Hepatocyte (in vitro differentiated cells): ENCODE measurements around the gene NARS2. TPM values are rescaled to one million over a fixed set of nuclear protein-coding genes. Genes with fewer than 3 reads are reported as not detected.
A peak's percentile ranks its signal among the peaks of the same experiment; 100 is the strongest.

Experiments used
- DNase-seq: peaks from one replicate; pipeline ENCODE4 v3.0.0-alpha.2; 2016; ENCODE audit warnings: low spot score
- H2AFZ ChIP-seq: fragments of 200-600 bp; sonication (generic); 2 replicates; pipeline ENCODE4 v1.6.0; 2016; ENCODE audit warnings: antibody characterized with exemption, mild to moderate bottlenecking
- H3K27ac ChIP-seq: fragments of 200-600 bp; sonication (generic); 2 replicates; pipeline ENCODE4 v1.5.1; 2016; ENCODE audit warnings: mild to moderate bottlenecking
- H3K27me3 ChIP-seq: fragments of 200-600 bp; sonication (generic); 2 replicates; pipeline ENCODE4 v1.6.1; 2016
- H3K36me3 ChIP-seq: fragments of 200-600 bp; sonication (generic); replicated peaks from 2 replicates; pipeline ENCODE4 v1.5.1; 2016; ENCODE audit warnings: low read depth; ENCODE audit not compliant: insufficient read depth
- H3K4me1 ChIP-seq: fragments of 200-600 bp; sonication (generic); 2 replicates; pipeline ENCODE4 v1.5.1; 2016; ENCODE audit warnings: mild to moderate bottlenecking, moderate library complexity; ENCODE audit not compliant: insufficient read depth
- H3K4me2 ChIP-seq: fragments of 200-600 bp; sonication (generic); 2 replicates; pipeline ENCODE4 v1.6.0; 2016
- H3K4me3 ChIP-seq: fragments of 200-600 bp; sonication (generic); 2 replicates; pipeline ENCODE4 v1.5.1; 2016; ENCODE audit warnings: mild to moderate bottlenecking
- H3K79me2 ChIP-seq: fragments of 200-600 bp; sonication (generic); 2 replicates; pipeline ENCODE4 v1.6.0; 2017; ENCODE audit warnings: mild to moderate bottlenecking
- H3K9me2 ChIP-seq: fragments of 200-600 bp; sonication (generic); replicated peaks from 2 replicates; pipeline ENCODE4 v1.6.0; 2017; ENCODE audit warnings: mild to moderate bottlenecking; ENCODE audit not compliant: insufficient read depth
- H3K9me3 ChIP-seq: fragments of 200-600 bp; sonication (generic); 2 replicates; pipeline ENCODE4 v1.5.1; 2016; ENCODE audit warnings: low read depth, mild to moderate bottlenecking
- H4K20me1 ChIP-seq: fragments of 200-600 bp; sonication (generic); 2 replicates; pipeline ENCODE4 v1.6.0; 2016; ENCODE audit warnings: mild to moderate bottlenecking; ENCODE audit not compliant: insufficient read depth, poor library complexity, severe bottlenecking
- CTCF ChIP-seq: fragments of 200-600 bp; sonication (generic); IDR thresholded peaks from 2 replicates; pipeline ENCODE4 v1.5.1; 2016; ENCODE audit warnings: antibody characterized with exemption, mild to moderate bottlenecking; ENCODE audit not compliant: poor library complexity
- EZH2 ChIP-seq: fragments of 200-600 bp; sonication (generic); IDR thresholded peaks from 2 replicates; pipeline ENCODE4 v1.6.1; 2016; ENCODE audit warnings: antibody characterized with exemption, mild to moderate bottlenecking, borderline replicate concordance
- EZH2phosphoT487 ChIP-seq: fragments of 200-600 bp; sonication (generic); IDR thresholded peaks from one replicate; pipeline ENCODE4 v1.6.1; 2018; ENCODE audit warnings: antibody characterized with exemption, mild to moderate bottlenecking, low read depth, moderate library complexity; ENCODE audit not compliant: unreplicated experiment, severe bottlenecking
- WGBS: methylation state at CpG from one replicate; pipeline ENCODE4 v1.1.6; 2016; ENCODE audit warnings: low lambda C conversion rate; ENCODE audit errors: missing lambda C conversion rate; 5-methylcytosine and 5-hydroxymethylcytosine counted together
- polyA plus RNA-seq: library from polyadenylated mRNA; unstranded; fragments of >200 nt; fragmentation: Nextera tagmentation; extraction: Ambion mirVana; gene quantifications from 2 replicates; pipeline ENCODE4 v1.2.1, GENCODE V29; 2016
- total RNA-seq: library from RNA; depleted of rRNA; stranded (reverse); fragments of >200 nt; gene quantifications from 2 replicates; pipeline ENCODE4 v1.2.3, GENCODE V29; 2014

NARS2 gene
- 19.1 and 24.3 TPM in 2 replicates for total RNA-seq
- 13.5 and 17.5 TPM in 2 replicates for polyA plus RNA-seq

GRCh38 chr11:78574386-78575381 is at the start of gene NARS2:
Gene NARS2 (minus strand): TSS chr11:78574864. CDS start chr11:78574488, 376 bp downstream.
- Histone ChIP-seq H3K36me3 (no peaks in the 10 kb centered on the region), H3K79me2 (peaks cover 19% of the 10 kb centered on the region)
- WGBS: 1% methylated on average over 52 of the region's 60 CpGs

GRCh38 chr11:78622666-78623065 is 48.0 kb upstream of the NARS2 start:
- Histone ChIP-seq H2AFZ (no peak overlapping the region), H3K27ac (no peak overlapping the region), H3K36me3 (no peaks in the 10 kb centered on the region), H3K79me2 (no peaks in the 10 kb centered on the region), H3K4me2 (no peak overlapping the region), H3K9me3 (no peaks in the 10 kb centered on the region), H3K27me3 (no peaks in the 10 kb centered on the region), H4K20me1 (no peaks in the 10 kb centered on the region), H3K4me3 (no peak overlapping the region), H3K4me1 (no peaks in the 10 kb centered on the region), H3K9me2 (no peaks in the 10 kb centered on the region)
- no peak for DNase-seq
- WGBS: 79% methylated on average over 5 of the region's 5 CpGs
- TF ChIP-seq CTCF: no peak
- no peak for TF ChIP-seq EZH2
- TF ChIP-seq EZH2phosphoT487: no peak

More at GRCh38 chr11:78574386-78575381, at the start of gene NARS2:
- Histone ChIP-seq H4K20me1 (no peaks in the 10 kb centered on the region), H3K4me1 (peaks cover 12% of the 10 kb centered on the region), H3K27ac (peak within 1 kb of the TSS; percentile 89), H3K4me3 (peak within 1 kb of the TSS; percentile 51), H3K9me2 (no peaks in the 10 kb centered on the region), H3K9me3 (no peaks in the 10 kb centered on the region), H2AFZ (peak within 1 kb of the TSS; percentile 90), H3K4me2 (peak within 1 kb of the TSS; percentile 77), H3K27me3 (no peaks in the 10 kb centered on the region)
- peak; percentile 98 for DNase-seq
- TF ChIP-seq EZH2 (no peak), CTCF (peak; percentile 2), EZH2phosphoT487 (no peak)

- no peak overlapping the region for H2AFZ ChIP-seq
- no peaks in the 10 kb centered on the region for H3K79me2 ChIP-seq
- TF ChIP-seq EZH2phosphoT487: no peak
- TF ChIP-seq CTCF: no peak
- no peak for TF ChIP-seq EZH2
- H3K9me2 ChIP-seq: no peaks in the 10 kb centered on the region
- no peaks in the 10 kb centered on the region for H3K9me3 ChIP-seq
- no peak overlapping the region for H3K4me3 ChIP-seq
- H3K36me3 ChIP-seq: no peaks in the 10 kb centered on the region
- no peak overlapping the region for H3K4me2 ChIP-seq
- DNase-seq: no peak
- no peak overlapping the region for H3K27ac ChIP-seq
- no peaks in the 10 kb centered on the region for H3K4me1 ChIP-seq
- H4K20me1 ChIP-seq: no peaks in the 10 kb centered on the region
- 89% methylated on average over 2 of the region's 2 CpGs for WGBS
- no peaks in the 10 kb centered on the region for H3K27me3 ChIP-seq
Observed at GRCh38 chr11:78620159-78620558, 45.5 kb upstream of the NARS2 start.
